GM12874 (cell line): Measurements from ENCODE around the gene CHST11.

Experiments
- TF ChIP-seq, protein P1 (sequence below): IDR thresholded peaks from 2 replicates; pipeline ENCODE4 v1.5.1; 2011; ENCODE audit warnings: low read depth, mild to moderate bottlenecking, control low read depth, low read length, moderate library complexity; ENCODE audit not compliant: insufficient read depth

CHST11 gene

GRCh38 chr12:104651811-104652210 is 195.1 kb downstream of the CHST11 start:
- TF ChIP-seq, protein P1, sequence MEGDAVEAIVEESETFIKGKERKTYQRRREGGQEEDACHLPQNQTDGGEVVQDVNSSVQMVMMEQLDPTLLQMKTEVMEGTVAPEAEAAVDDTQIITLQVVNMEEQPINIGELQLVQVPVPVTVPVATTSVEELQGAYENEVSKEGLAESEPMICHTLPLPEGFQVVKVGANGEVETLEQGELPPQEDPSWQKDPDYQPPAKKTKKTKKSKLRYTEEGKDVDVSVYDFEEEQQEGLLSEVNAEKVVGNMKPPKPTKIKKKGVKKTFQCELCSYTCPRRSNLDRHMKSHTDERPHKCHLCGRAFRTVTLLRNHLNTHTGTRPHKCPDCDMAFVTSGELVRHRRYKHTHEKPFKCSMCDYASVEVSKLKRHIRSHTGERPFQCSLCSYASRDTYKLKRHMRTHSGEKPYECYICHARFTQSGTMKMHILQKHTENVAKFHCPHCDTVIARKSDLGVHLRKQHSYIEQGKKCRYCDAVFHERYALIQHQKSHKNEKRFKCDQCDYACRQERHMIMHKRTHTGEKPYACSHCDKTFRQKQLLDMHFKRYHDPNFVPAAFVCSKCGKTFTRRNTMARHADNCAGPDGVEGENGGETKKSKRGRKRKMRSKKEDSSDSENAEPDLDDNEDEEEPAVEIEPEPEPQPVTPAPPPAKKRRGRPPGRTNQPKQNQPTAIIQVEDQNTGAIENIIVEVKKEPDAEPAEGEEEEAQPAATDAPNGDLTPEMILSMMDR = no peak

DNA sequence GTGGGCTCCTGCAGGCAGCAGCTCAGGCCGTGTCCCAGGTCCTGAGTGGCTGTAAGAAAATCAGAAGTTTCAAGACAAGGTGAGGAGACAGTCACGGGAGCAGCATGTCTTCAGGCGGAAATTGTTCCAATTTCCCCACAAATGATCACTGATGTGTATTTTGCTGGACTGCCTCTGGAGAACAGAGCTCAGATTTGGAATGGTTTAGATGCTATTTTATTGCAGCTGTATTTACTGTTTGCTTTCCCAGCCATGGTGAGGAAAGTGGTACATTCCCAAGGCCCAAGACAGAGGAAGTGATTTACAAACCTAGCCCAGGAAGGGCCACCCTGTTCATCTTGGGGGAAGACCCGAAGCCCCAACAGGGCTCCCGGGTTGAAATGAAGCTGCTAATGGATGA is 195.6 kb downstream of the CHST11 start:
- TF ChIP-seq, protein P1 = no peak

GRCh38 chr12:104652910-104653309 is 196.2 kb downstream of the CHST11 start:
- TF ChIP-seq, protein P1 = no peak

DNA sequence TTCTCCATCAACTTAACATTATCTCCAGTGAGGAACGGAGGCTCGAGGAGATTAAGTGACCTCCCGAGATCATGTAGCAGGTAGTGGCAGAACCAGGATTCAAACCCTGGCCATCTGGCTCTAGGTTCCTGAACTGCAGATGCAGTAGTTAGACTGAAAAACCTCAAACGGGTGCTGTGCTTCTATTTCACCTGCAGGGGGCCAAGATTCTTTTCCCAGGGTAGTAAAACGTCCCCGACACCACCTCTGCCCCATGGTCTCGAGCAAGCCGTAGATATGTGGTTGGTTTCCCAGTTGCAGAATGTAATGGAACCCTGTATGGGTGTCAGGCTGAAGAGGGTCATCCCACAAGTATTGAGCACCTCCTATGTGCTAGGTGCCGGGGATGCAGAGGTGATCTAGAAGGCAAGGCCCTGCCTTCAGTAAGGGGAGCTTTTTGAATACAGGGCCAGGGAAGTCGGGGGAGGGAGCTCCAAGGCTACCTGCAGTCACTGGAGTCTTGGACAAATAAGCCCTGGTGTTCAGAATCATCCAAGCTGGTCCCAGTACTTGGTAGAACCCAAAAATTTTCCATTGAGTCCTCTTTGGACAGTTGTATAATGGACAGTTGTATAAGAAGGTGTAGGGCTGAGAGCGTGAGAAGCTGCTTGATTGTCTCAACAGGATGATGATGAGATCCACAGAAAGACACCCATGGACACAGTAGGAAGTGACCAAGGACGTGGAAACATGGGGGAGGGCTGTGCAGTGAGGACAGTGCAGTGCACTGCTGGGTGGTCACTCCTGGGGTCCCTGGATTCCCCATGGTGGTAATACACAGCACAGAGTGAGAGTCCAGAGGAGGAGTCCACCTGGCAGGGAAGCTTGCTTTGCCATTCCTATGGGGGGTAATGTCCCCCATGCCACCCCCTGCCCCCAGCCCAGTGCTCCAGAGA is 197.2 kb downstream of the CHST11 start:
- TF ChIP-seq, protein P1 = peak; percentile 58; the same call in 1 of the 2 replicates

DNA sequence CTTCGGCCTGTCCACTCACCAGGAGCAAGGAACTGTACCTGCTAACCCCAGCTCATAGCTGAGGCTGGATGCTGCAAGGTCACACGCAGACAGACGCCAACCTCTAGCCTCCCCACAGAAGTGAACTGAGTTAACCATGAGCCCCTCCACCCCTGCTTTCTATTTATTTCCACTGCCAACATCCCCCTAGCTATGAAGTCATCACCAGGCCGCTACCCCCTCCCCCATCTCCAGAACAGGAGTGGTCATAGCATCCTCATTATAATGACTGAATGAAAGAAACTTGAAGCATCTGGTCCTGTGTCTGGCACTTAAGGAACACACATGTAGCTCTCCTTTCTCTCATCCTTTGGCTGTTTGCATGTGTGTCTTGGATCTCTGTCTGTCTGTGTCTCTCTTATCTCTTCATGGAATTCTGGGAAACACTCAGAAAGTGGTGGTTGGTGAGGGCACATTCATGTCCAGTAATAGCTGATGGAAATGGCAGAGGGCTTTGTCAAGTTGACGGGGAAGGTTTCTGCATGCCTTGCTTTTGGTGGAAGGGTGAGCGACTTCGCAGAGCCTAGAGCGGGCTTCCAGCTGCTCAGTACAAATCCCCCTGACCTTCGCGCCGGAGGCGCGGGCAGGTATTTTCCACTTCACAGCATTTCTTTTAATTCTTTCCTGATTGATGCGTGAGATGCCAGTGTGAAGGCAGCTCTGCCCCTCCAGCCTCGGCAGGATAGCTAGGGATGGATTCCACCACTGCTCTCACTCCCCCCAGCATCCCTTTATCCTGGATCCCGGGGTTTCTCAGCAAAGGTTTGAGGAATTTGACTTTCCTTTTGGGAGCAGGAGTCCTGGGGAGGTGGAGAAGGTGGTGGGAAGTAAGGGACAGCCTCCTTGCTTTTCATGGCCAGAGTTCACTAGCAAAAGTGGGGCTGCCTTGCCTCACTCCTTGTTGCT is 198.2 kb downstream of the CHST11 start:
- TF ChIP-seq, protein P1 = no peak

DNA sequence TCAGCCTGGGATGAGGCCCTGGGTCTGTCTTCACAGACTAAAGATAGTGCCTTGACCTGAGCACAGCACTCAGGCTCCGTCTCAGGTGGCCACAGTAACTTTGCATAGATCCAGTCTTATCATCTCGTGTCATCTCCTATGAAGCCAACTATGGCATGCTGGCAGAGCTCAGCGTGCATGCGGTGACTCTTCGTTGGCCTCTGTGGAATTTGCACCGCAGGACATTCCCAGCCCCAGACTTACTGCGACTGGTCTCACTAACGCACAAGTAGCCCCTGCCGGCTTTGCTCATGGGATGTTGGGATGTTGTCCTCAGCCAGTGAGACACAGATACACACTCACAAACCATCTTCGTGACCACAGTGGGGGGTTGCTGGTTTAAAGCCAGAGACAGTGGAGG is 199.6 kb downstream of the CHST11 start:
- TF ChIP-seq, protein P1 = no peak

DNA sequence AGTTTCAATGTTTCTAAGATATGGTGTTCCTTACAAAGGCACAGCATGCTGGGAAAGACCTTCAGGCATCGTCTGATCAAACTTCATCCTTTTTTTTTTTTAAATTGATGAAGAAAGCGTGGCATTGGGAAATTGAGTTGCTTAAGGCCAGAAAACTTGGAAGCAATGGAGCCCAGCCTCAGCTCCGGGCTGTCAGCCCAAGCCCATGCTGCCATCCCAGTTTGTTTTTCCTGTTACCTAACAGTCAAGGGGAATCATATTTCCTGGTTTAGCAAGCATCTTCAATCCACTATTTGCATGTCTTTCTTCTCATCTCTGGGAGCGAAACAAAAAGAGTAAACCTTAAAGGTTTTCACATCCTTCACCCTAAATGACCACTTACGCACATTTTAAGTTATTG is 200.2 kb downstream of the CHST11 start:
- TF ChIP-seq, protein P1 = no peak
